22Rv1 (cell line): Measurements from ENCODE around the gene DLL4.

Experiments
- CTCF ChIP-seq: fragments of 450-650 bp; IDR thresholded peaks from 2 replicates; pipeline ENCODE4 v1.5.1; 2017; ENCODE audit warnings: mild to moderate bottlenecking
- ZFX ChIP-seq: fragments of 450-650 bp; IDR thresholded peaks from 2 replicates; pipeline ENCODE4 v1.6.1; 2017; ENCODE audit warnings: antibody characterized with exemption, borderline replicate concordance

- TF ChIP-seq CTCF, result no peak
- TF ChIP-seq ZFX, result no peak
Observed at GRCh38 chr15:40889112-40889511, 40.0 kb upstream of the DLL4 start.
